ENCODE results near the gene SLC45A3.

Gene SLC45A3

GRCh38 chr1:205631768-205632668 is 48.3 kb downstream of the SLC45A3 start, which contains the start of gene ELK4:
ELK4 (minus strand) TSS chr1:205632011; CDS start chr1:205623882, 8,129 bp downstream.
- peak; percentile 92 for DNase-seq (ENCODE audit: insufficient read length, low spot score)
- peak; percentile 74 for FAIRE-seq
- TF ChIP-seq POLR2A (IDR thresholded peaks at IDR 0.05; ENCODE audit: low read depth, low read length), result peak; percentile 90
- TF ChIP-seq SPI1 (IDR thresholded peaks at IDR 0.05; ENCODE audit: low read depth, low read length), result no peak
- TF ChIP-seq PAX5 (IDR thresholded peaks at IDR 0.05; ENCODE audit: insufficient read depth, low read length, severe bottlenecking), result peak; percentile 7
- peak; percentile 70 for TF ChIP-seq TAF1 (IDR thresholded peaks at IDR 0.05; ENCODE audit: low read depth, low read length)
- peak; percentile 90 for TF ChIP-seq POLR2AphosphoS5 (IDR thresholded peaks at IDR 0.05; ENCODE audit: low read depth, low read length)
- peak; percentile 87 for TF ChIP-seq POU2F2 (IDR thresholded peaks at IDR 0.05; ENCODE audit: low read depth, low read length)

- FAIRE-seq (peak; percentile 85), DNase-seq (ENCODE audit: insufficient read length, low spot score) (peak; percentile 59)
- peak; percentile 94 for TF ChIP-seq TAF1 (IDR thresholded peaks at IDR 0.05; ENCODE audit: low read depth, low read length)
- no peak for TF ChIP-seq POU2F2 (IDR thresholded peaks at IDR 0.05; ENCODE audit: low read depth, low read length)
- TF ChIP-seq POLR2AphosphoS5 (IDR thresholded peaks at IDR 0.05; ENCODE audit: low read depth, low read length), result peak; percentile 68; the same call in 1 of the 2 replicates
- peak; percentile 73 for TF ChIP-seq POLR2A (IDR thresholded peaks at IDR 0.05; ENCODE audit: low read depth, low read length)
- 0 out of 2 replicates have a peak, but pooled peaks have one; percentile 22 for TF ChIP-seq SPI1 (IDR thresholded peaks at IDR 0.05; ENCODE audit: low read depth, low read length)
Observed at GRCh38 chr1:205631010-205631767, 49.1 kb downstream of the SLC45A3 start.

DNA sequence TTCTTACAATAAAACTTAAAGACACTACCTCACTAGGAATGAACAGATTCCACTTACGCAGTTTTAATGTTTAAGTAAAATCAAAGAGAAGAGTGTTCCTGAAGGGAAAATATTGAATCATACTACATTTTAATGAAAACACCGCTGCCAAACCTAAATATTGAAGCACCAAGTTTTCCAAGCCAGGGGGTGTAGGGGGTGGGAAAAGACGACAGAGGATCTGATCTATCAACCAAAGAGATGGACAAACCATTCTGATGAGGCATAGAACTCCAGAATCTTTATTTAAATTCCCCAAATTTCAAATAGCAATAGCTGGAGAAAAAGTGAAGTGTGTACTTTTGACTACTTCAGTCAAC is 49.7 kb downstream of the SLC45A3 start:
- TF ChIP-seq POLR2A (IDR thresholded peaks at IDR 0.05; ENCODE audit: low read depth, low read length), result no peak
- FAIRE-seq (no peak), DNase-seq (ENCODE audit: insufficient read length, low spot score) (no peak)

DNA sequence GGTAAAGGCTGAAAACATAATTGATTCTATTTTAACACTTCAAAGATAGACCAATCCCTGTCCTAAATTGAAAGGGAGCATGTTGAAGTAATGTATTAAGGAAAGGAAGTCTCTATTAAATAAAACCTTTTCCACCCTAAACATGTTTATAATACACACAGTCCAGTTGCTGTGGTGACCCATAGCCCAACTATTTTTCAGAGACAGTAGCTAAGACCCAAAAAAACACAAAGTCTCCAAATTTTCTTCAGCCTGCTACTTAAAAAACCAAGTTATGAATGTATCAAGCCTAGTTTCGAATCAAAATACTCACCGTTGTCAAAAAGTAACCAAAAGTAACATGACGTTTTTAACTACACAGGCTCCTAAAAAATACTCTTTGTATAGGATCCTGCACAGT is 50.1 kb downstream of the SLC45A3 start:
- no peak for FAIRE-seq

GRCh38 chr1:205629751-205630150 is 50.6 kb downstream of the SLC45A3 start:
- DNase-seq (ENCODE audit: insufficient read length, low spot score), result no peak
- TF ChIP-seq TAF1 (IDR thresholded peaks at IDR 0.05; ENCODE audit: low read depth, low read length), result no peak
- TF ChIP-seq PAX5 (IDR thresholded peaks at IDR 0.05; ENCODE audit: insufficient read depth, low read length, severe bottlenecking), result no peak
- TF ChIP-seq POLR2A (IDR thresholded peaks at IDR 0.05; ENCODE audit: low read depth, low read length), result no peak
- no peak for TF ChIP-seq SPI1 (IDR thresholded peaks at IDR 0.05; ENCODE audit: low read depth, low read length)
- no peak for FAIRE-seq

More for the DNA sequence above, 50.1 kb downstream of the SLC45A3 start:
- TF ChIP-seq POLR2A (IDR thresholded peaks at IDR 0.05; ENCODE audit: low read depth, low read length) (no peak), POU2F2 (IDR thresholded peaks at IDR 0.05; ENCODE audit: low read depth, low read length) (no peak), PAX5 (IDR thresholded peaks at IDR 0.05; ENCODE audit: insufficient read depth, low read length, severe bottlenecking) (no peak), POLR2AphosphoS5 (IDR thresholded peaks at IDR 0.05; ENCODE audit: low read depth, low read length) (no peak), SPI1 (IDR thresholded peaks at IDR 0.05; ENCODE audit: low read depth, low read length) (no peak), TAF1 (IDR thresholded peaks at IDR 0.05; ENCODE audit: low read depth, low read length) (no peak)
- no peak for DNase-seq (ENCODE audit: insufficient read length, low spot score)

DNA sequence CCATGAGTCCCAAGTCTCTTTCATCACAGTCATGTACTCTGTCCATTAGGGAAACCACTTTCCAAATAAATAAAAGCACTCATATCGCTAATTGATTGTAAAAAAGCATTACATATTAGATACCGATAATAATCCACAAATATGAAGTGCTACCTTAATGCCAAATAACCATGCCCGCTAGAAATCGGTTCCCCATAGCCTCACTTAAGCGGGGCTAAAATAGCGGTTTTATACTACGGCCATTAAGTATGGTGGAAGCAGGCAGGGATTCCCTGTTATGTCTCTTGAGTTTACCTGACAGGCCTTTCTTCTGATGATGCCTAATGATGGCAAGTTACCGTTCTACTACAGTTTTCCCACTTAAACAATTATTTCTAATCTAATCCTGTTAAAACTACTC is 52.4 kb downstream of the SLC45A3 start:
- FAIRE-seq, result no peak

GRCh38 chr1:205626216-205626615 is 54.1 kb downstream of the SLC45A3 start:
- DNase-seq (ENCODE audit: insufficient read length, low spot score) (no peak), FAIRE-seq (peak; percentile 63)
- TF ChIP-seq SPI1 (IDR thresholded peaks at IDR 0.05; ENCODE audit: low read depth, low read length) (peak; percentile 80), PAX5 (IDR thresholded peaks at IDR 0.05; ENCODE audit: insufficient read depth, low read length, severe bottlenecking) (no peak)

More for the DNA sequence above, 52.4 kb downstream of the SLC45A3 start:
- TF ChIP-seq SPI1 (IDR thresholded peaks at IDR 0.05; ENCODE audit: low read depth, low read length), result no peak
- no peak for TF ChIP-seq POLR2A (IDR thresholded peaks at IDR 0.05; ENCODE audit: low read depth, low read length)
- no peak for TF ChIP-seq POLR2AphosphoS5 (IDR thresholded peaks at IDR 0.05; ENCODE audit: low read depth, low read length)
- TF ChIP-seq PAX5 (IDR thresholded peaks at IDR 0.05; ENCODE audit: insufficient read depth, low read length, severe bottlenecking), result no peak
- no peak for TF ChIP-seq POU2F2 (IDR thresholded peaks at IDR 0.05; ENCODE audit: low read depth, low read length)
- TF ChIP-seq TAF1 (IDR thresholded peaks at IDR 0.05; ENCODE audit: low read depth, low read length), result no peak
- DNase-seq (ENCODE audit: insufficient read length, low spot score), result no peak

- FAIRE-seq (no peak), DNase-seq (ENCODE audit: insufficient read length, low spot score) (no peak)
- TF ChIP-seq POLR2A (IDR thresholded peaks at IDR 0.05; ENCODE audit: low read depth, low read length) (no peak), PAX5 (IDR thresholded peaks at IDR 0.05; ENCODE audit: insufficient read depth, low read length, severe bottlenecking) (no peak)
Observed at GRCh38 chr1:205623646-205624045, 56.7 kb downstream of the SLC45A3 start.

DNA sequence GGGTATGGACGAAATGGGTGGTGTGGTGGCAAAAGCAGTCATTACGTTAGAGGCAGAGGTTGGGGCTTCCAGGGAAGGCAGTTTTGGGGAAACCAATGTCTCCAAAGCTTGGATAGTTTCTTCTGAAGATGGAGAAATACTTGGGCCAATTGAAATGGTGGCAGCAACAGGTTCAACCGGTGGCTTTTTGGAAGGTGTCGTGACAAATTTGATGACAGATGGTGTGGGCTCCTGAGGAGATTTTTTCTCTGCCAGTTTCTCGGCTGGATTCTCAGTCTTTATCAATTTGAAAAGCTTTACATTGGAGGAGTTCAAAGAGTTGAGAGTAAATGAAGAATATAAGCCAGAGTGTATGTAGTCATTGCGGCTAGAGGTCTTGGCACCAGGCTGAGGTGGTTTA is 60.0 kb downstream of the SLC45A3 start:
- no peak for FAIRE-seq
- TF ChIP-seq POLR2AphosphoS5 (IDR thresholded peaks at IDR 0.05; ENCODE audit: low read depth, low read length) (no peak), POU2F2 (IDR thresholded peaks at IDR 0.05; ENCODE audit: low read depth, low read length) (no peak), PAX5 (IDR thresholded peaks at IDR 0.05; ENCODE audit: insufficient read depth, low read length, severe bottlenecking) (no peak), TAF1 (IDR thresholded peaks at IDR 0.05; ENCODE audit: low read depth, low read length) (no peak), SPI1 (IDR thresholded peaks at IDR 0.05; ENCODE audit: low read depth, low read length) (no peak), POLR2A (IDR thresholded peaks at IDR 0.05; ENCODE audit: low read depth, low read length) (no peak)
- DNase-seq (ENCODE audit: insufficient read length, low spot score), result no peak

DNA sequence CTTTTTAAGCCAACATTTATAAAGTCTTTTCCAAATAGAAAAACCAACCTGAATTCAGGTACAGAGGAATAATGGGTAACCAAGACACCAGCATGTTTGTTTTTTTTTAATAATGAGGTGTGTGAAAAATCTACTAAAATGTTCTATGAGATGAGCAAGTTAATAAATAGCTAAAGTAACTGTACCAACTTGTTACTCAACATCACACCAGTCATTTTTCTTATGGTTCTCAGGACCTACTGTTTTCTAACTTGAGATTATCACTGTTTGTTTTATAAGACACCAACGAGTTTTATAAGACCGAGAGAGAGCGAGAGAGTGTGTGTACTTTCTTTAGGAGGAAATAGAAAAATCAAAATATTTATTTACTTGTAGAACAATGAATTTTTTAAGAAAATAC is 60.9 kb downstream of the SLC45A3 start:
- FAIRE-seq (no peak), DNase-seq (ENCODE audit: insufficient read length, low spot score) (no peak)
- TF ChIP-seq SPI1 (IDR thresholded peaks at IDR 0.05; ENCODE audit: low read depth, low read length) (no peak), POU2F2 (IDR thresholded peaks at IDR 0.05; ENCODE audit: low read depth, low read length) (no peak)
